Right lobe of liver (tissue), 4 donors: Measurements from ENCODE around the gene TMEM8B.

Experiments used
- CTCF ChIP-seq, 4 donors: fragments of 200-600 bp in 3 of 4; fragments of 450-650 bp in 1 of 4; IDR thresholded peaks; one replicate each; pipeline versions ENCODE4 v1.5.1 to v1.8.0; 2016 to 2022; ENCODE audit warnings: antibody characterized with exemption in 4 of 4, mild to moderate bottlenecking in 2 of 4
- POLR2A ChIP-seq: fragments of 450-650 bp; IDR thresholded peaks from one replicate; pipeline ENCODE4 v1.6.1; 2017; ENCODE audit warnings: antibody characterized with exemption, mild to moderate bottlenecking
- donor health status: DM: no; HTN: no; CAD: no.
- donor health status: DM: no; HTN: no; CAD: no.
- donor health status: DM: no; HTN: yes; CAD: no.

GRCh38 chr9:35831040-35831439 is 2.0 kb downstream of the TMEM8B start:
- no peak for TF ChIP-seq CTCF (IDR thresholded peaks at IDR 0.05)
- TF ChIP-seq POLR2A: no peak
